Hepatocyte (in vitro differentiated cells): ENCODE results near the gene GRP. TPM values are rescaled to one million over a fixed set of nuclear protein-coding genes. Genes with fewer than 3 reads are reported as not detected.

ENCODE experiments used
- DNase-seq: peaks from one replicate; pipeline ENCODE4 v3.0.0-alpha.2; 2016; ENCODE audit warnings: low spot score
- H2AFZ ChIP-seq: fragments of 200-600 bp; sonication (generic); 2 replicates; pipeline ENCODE4 v1.6.0; 2016; ENCODE audit warnings: antibody characterized with exemption, mild to moderate bottlenecking
- H3K27ac ChIP-seq: fragments of 200-600 bp; sonication (generic); 2 replicates; pipeline ENCODE4 v1.5.1; 2016; ENCODE audit warnings: mild to moderate bottlenecking
- H3K27me3 ChIP-seq: fragments of 200-600 bp; sonication (generic); 2 replicates; pipeline ENCODE4 v1.6.1; 2016
- H3K36me3 ChIP-seq: fragments of 200-600 bp; sonication (generic); replicated peaks from 2 replicates; pipeline ENCODE4 v1.5.1; 2016; ENCODE audit warnings: low read depth; ENCODE audit not compliant: insufficient read depth
- H3K4me1 ChIP-seq: fragments of 200-600 bp; sonication (generic); 2 replicates; pipeline ENCODE4 v1.5.1; 2016; ENCODE audit warnings: mild to moderate bottlenecking, moderate library complexity; ENCODE audit not compliant: insufficient read depth
- H3K4me2 ChIP-seq: fragments of 200-600 bp; sonication (generic); 2 replicates; pipeline ENCODE4 v1.6.0; 2016
- H3K4me3 ChIP-seq: fragments of 200-600 bp; sonication (generic); 2 replicates; pipeline ENCODE4 v1.5.1; 2016; ENCODE audit warnings: mild to moderate bottlenecking
- H3K79me2 ChIP-seq: fragments of 200-600 bp; sonication (generic); 2 replicates; pipeline ENCODE4 v1.6.0; 2017; ENCODE audit warnings: mild to moderate bottlenecking
- H3K9me2 ChIP-seq: fragments of 200-600 bp; sonication (generic); replicated peaks from 2 replicates; pipeline ENCODE4 v1.6.0; 2017; ENCODE audit warnings: mild to moderate bottlenecking; ENCODE audit not compliant: insufficient read depth
- H3K9me3 ChIP-seq: fragments of 200-600 bp; sonication (generic); 2 replicates; pipeline ENCODE4 v1.5.1; 2016; ENCODE audit warnings: low read depth, mild to moderate bottlenecking
- H4K20me1 ChIP-seq: fragments of 200-600 bp; sonication (generic); 2 replicates; pipeline ENCODE4 v1.6.0; 2016; ENCODE audit warnings: mild to moderate bottlenecking; ENCODE audit not compliant: insufficient read depth, poor library complexity, severe bottlenecking
- CTCF ChIP-seq: fragments of 200-600 bp; sonication (generic); IDR thresholded peaks from 2 replicates; pipeline ENCODE4 v1.5.1; 2016; ENCODE audit warnings: antibody characterized with exemption, mild to moderate bottlenecking; ENCODE audit not compliant: poor library complexity
- EZH2 ChIP-seq: fragments of 200-600 bp; sonication (generic); IDR thresholded peaks from 2 replicates; pipeline ENCODE4 v1.6.1; 2016; ENCODE audit warnings: antibody characterized with exemption, mild to moderate bottlenecking, borderline replicate concordance
- EZH2phosphoT487 ChIP-seq: fragments of 200-600 bp; sonication (generic); IDR thresholded peaks from one replicate; pipeline ENCODE4 v1.6.1; 2018; ENCODE audit warnings: antibody characterized with exemption, mild to moderate bottlenecking, low read depth, moderate library complexity; ENCODE audit not compliant: unreplicated experiment, severe bottlenecking
- WGBS: methylation state at CpG from one replicate; pipeline ENCODE4 v1.1.6; 2016; ENCODE audit warnings: low lambda C conversion rate; ENCODE audit errors: missing lambda C conversion rate; 5-methylcytosine and 5-hydroxymethylcytosine counted together
- polyA plus RNA-seq: library from polyadenylated mRNA; unstranded; fragments of >200 nt; fragmentation: Nextera tagmentation; extraction: Ambion mirVana; gene quantifications from 2 replicates; pipeline ENCODE4 v1.2.1, GENCODE V29; 2016
- total RNA-seq: library from RNA; depleted of rRNA; stranded (reverse); fragments of >200 nt; gene quantifications from 2 replicates; pipeline ENCODE4 v1.2.3, GENCODE V29; 2014

Gene GRP
- total and polyA plus RNA-seq, 2 experiments from 2014 or later = 0.71 to 2.6 TPM

DNA sequence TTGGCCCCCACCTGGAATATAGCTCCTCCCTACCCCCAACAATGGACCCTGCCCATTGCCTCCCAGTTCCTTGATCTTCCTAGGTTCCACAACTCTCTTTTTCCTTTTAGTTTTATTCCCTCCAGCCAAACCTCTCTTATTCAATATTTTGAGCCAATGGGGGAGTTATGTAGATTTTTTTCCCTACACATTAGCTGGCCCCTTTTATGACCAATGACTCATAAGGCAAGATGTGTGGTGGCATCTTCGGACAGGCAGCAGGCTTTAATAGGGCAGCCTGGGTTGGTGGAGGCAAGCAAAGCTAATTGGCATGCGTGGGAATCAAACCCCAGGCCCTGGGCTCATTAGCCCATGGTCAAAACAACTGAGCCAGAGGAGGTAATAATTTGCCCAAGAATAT lies 9.2 kb downstream of the GRP start:
- H3K36me3 ChIP-seq = no peaks in the 10 kb centered on the region
- no peak overlapping the region for H3K4me2 ChIP-seq
- no peak for DNase-seq
- no peak overlapping the region for H2AFZ ChIP-seq
- H3K4me3 ChIP-seq = no peak overlapping the region
- no peaks in the 10 kb centered on the region for H3K9me2 ChIP-seq
- H3K27me3 ChIP-seq = peaks cover 54% of the 10 kb centered on the region
- H3K27ac ChIP-seq = no peak overlapping the region
- no peaks in the 10 kb centered on the region for H4K20me1 ChIP-seq
- H3K79me2 ChIP-seq = no peaks in the 10 kb centered on the region
- H3K9me3 ChIP-seq = no peaks in the 10 kb centered on the region
- WGBS = 90% methylated on average over 2 of the region's 2 CpGs
- TF ChIP-seq EZH2 (no peak), CTCF (no peak), EZH2phosphoT487 (no peak)
- H3K4me1 ChIP-seq = no peaks in the 10 kb centered on the region

- Histone ChIP-seq H3K79me2 (no peaks in the 10 kb centered on the region), H3K36me3 (no peaks in the 10 kb centered on the region), H3K27ac (no peak overlapping the region), H2AFZ (no peak overlapping the region), H3K9me2 (no peaks in the 10 kb centered on the region), H3K4me1 (no peaks in the 10 kb centered on the region), H3K9me3 (no peaks in the 10 kb centered on the region), H3K4me2 (no peak overlapping the region), H4K20me1 (no peaks in the 10 kb centered on the region), H3K27me3 (peaks cover 49% of the 10 kb centered on the region), H3K4me3 (no peak overlapping the region)
- TF ChIP-seq CTCF = no peak
- no peak for TF ChIP-seq EZH2phosphoT487
- no peak for TF ChIP-seq EZH2
- no peak for DNase-seq
- 69% methylated on average over 6 of the region's 6 CpGs for WGBS
Measured at GRCh38 chr18:59229701-59230443, 9.9 kb downstream of the GRP start.

GRCh38 chr18:59231114-59231513 lies 11.2 kb downstream of the GRP start:
- Histone ChIP-seq H2AFZ (no peak overlapping the region), H3K9me3 (no peaks in the 10 kb centered on the region), H3K36me3 (no peaks in the 10 kb centered on the region), H3K4me2 (no peak overlapping the region), H3K9me2 (no peaks in the 10 kb centered on the region), H3K4me1 (no peaks in the 10 kb centered on the region), H3K27me3 (peaks cover 41% of the 10 kb centered on the region), H3K79me2 (no peaks in the 10 kb centered on the region), H4K20me1 (no peaks in the 10 kb centered on the region), H3K4me3 (no peak overlapping the region), H3K27ac (no peak overlapping the region)
- TF ChIP-seq EZH2 (no peak), EZH2phosphoT487 (no peak), CTCF (no peak)
- WGBS = 70% methylated on average over 5 of the region's 5 CpGs
- DNase-seq = no peak
